Measurements from ENCODE around the gene ATP8B4.

ATP8B4 gene

GRCh38 chr15:50082066-50082465 is 37.0 kb downstream of the ATP8B4 start:
- Histone ChIP-seq H2AFZ (ENCODE audit: low read depth, low read length) (no peak overlapping the region), H3K9ac (ENCODE audit: low read depth, low read length) (no peak overlapping the region), H3K27ac (ENCODE audit: low read length) (no peak overlapping the region), H3K4me3 (ENCODE audit: low read depth in 1 of 2, low read length in 2 of 2) (no peak overlapping the region), H4K20me1 (ENCODE audit: insufficient read depth, low read length) (no peaks in the 10 kb centered on the region), H3K79me2 (ENCODE audit: insufficient read depth, low read length) (no peaks in the 10 kb centered on the region), H3K9me3 (ENCODE audit: insufficient read depth, low read length, severe bottlenecking) (no peaks in the 10 kb centered on the region), H3K4me2 (ENCODE audit: insufficient read depth, low read length) (no peak overlapping the region), H3K4me1 (ENCODE audit: insufficient read depth, low read length) (no peaks in the 10 kb centered on the region), H3K36me3 (ENCODE audit: insufficient read depth, low read length) (no peaks in the 10 kb centered on the region), H3K27me3 (ENCODE audit: insufficient read depth, low read length, poor library complexity) (no peaks in the 10 kb centered on the region)
- no peak for TF ChIP-seq EZH2 (IDR thresholded peaks at IDR 0.05; ENCODE audit: borderline replicate concordance, low read depth, low read length, severe bottlenecking)
- TF ChIP-seq, protein P1, sequence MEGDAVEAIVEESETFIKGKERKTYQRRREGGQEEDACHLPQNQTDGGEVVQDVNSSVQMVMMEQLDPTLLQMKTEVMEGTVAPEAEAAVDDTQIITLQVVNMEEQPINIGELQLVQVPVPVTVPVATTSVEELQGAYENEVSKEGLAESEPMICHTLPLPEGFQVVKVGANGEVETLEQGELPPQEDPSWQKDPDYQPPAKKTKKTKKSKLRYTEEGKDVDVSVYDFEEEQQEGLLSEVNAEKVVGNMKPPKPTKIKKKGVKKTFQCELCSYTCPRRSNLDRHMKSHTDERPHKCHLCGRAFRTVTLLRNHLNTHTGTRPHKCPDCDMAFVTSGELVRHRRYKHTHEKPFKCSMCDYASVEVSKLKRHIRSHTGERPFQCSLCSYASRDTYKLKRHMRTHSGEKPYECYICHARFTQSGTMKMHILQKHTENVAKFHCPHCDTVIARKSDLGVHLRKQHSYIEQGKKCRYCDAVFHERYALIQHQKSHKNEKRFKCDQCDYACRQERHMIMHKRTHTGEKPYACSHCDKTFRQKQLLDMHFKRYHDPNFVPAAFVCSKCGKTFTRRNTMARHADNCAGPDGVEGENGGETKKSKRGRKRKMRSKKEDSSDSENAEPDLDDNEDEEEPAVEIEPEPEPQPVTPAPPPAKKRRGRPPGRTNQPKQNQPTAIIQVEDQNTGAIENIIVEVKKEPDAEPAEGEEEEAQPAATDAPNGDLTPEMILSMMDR (IDR thresholded peaks at IDR 0.05; ENCODE audit: borderline replicate concordance, extremely low read depth, low read length, poor library complexity, severe bottlenecking), result no peak
- ATAC-seq (ENCODE audit: insufficient read depth, low read depth), result no peak
- DNase-seq, result no peak

DNA sequence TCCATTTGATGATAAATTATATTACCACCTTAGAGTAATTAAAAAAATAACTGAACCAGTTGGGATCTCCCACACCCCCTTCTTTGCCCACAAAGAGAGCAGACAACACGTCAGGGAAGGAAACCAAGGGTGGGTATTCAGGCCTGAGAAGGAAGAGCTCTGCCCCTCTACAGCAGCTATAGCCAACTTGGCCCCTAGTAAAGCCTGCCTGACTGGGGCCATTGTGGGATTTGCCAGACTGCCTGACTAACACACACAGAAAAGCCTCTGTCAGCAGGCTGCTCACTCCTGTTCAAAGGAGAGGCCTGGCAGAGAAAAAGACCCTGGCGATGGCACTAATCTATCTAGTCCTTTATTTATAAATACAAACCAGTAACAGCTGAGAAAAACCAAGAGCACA is 41.4 kb downstream of the ATP8B4 start:
- H3K4me2 ChIP-seq (ENCODE audit: insufficient read depth, low read length), result no peak overlapping the region
- no peaks in the 10 kb centered on the region for H3K36me3 ChIP-seq (ENCODE audit: insufficient read depth, low read length)

GRCh38 chr15:50077176-50077575 is 41.9 kb downstream of the ATP8B4 start:
- no peak for ATAC-seq (ENCODE audit: insufficient read depth, low read depth)
- no peak for DNase-seq
- Histone ChIP-seq H2AFZ (ENCODE audit: low read depth, low read length) (no peak overlapping the region), H3K4me2 (ENCODE audit: insufficient read depth, low read length) (no peak overlapping the region), H3K9ac (ENCODE audit: low read depth, low read length) (no peak overlapping the region), H3K9me3 (ENCODE audit: insufficient read depth, low read length, severe bottlenecking) (no peaks in the 10 kb centered on the region), H3K27me3 (ENCODE audit: insufficient read depth, low read length, poor library complexity) (no peaks in the 10 kb centered on the region), H3K4me3 (ENCODE audit: low read depth in 1 of 2, low read length in 2 of 2) (no peak overlapping the region), H3K36me3 (ENCODE audit: insufficient read depth, low read length) (no peaks in the 10 kb centered on the region), H4K20me1 (ENCODE audit: insufficient read depth, low read length) (no peaks in the 10 kb centered on the region), H3K79me2 (ENCODE audit: insufficient read depth, low read length) (no peaks in the 10 kb centered on the region), H3K4me1 (ENCODE audit: insufficient read depth, low read length) (no peaks in the 10 kb centered on the region), H3K27ac (ENCODE audit: low read length) (no peak overlapping the region)
- TF ChIP-seq, protein P1 (IDR thresholded peaks at IDR 0.05; ENCODE audit: borderline replicate concordance, extremely low read depth, low read length, poor library complexity, severe bottlenecking), result no peak
- TF ChIP-seq EZH2 (IDR thresholded peaks at IDR 0.05; ENCODE audit: borderline replicate concordance, low read depth, low read length, severe bottlenecking), result no peak

More for the DNA sequence above, 41.4 kb downstream of the ATP8B4 start:
- DNase-seq, result no peak
- Histone ChIP-seq H2AFZ (ENCODE audit: low read depth, low read length) (no peak overlapping the region), H3K4me1 (ENCODE audit: insufficient read depth, low read length) (no peaks in the 10 kb centered on the region), H3K9me3 (ENCODE audit: insufficient read depth, low read length, severe bottlenecking) (no peaks in the 10 kb centered on the region), H3K79me2 (ENCODE audit: insufficient read depth, low read length) (no peaks in the 10 kb centered on the region), H3K27ac (ENCODE audit: low read length) (no peak overlapping the region), H3K9ac (ENCODE audit: low read depth, low read length) (no peak overlapping the region), H3K27me3 (ENCODE audit: insufficient read depth, low read length, poor library complexity) (no peaks in the 10 kb centered on the region), H3K4me3 (ENCODE audit: low read depth in 1 of 2, low read length in 2 of 2) (no peak overlapping the region), H4K20me1 (ENCODE audit: insufficient read depth, low read length) (no peaks in the 10 kb centered on the region)
- TF ChIP-seq, protein P1 (IDR thresholded peaks at IDR 0.05; ENCODE audit: borderline replicate concordance, extremely low read depth, low read length, poor library complexity, severe bottlenecking), result no peak
- no peak for TF ChIP-seq EZH2 (IDR thresholded peaks at IDR 0.05; ENCODE audit: borderline replicate concordance, low read depth, low read length, severe bottlenecking)
- no peak for ATAC-seq (ENCODE audit: insufficient read depth, low read depth)

DNA sequence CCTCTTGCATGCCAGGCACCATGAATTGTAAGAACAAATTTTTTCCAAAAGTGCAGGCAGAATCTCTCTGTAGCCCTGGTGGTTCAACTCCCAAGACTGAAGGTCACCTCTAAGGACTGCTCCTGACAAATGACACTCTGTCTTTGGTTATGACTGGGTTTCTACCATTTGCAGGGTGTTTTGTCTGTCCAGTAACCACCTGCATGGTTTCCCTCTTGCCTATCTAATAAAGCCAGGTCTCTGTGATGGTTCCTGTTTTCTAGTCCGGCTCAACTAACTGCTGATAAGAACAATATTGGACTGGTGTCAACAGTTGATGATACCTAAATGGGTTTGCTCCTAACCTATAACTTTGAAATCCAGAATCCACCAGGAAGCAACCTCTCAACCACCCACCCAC is 43.7 kb downstream of the ATP8B4 start:
- DNase-seq, result no peak
- no peak overlapping the region for H3K4me2 ChIP-seq (ENCODE audit: insufficient read depth, low read length)
- H4K20me1 ChIP-seq (ENCODE audit: insufficient read depth, low read length), result no peaks in the 10 kb centered on the region
- no peak for TF ChIP-seq EZH2 (IDR thresholded peaks at IDR 0.05; ENCODE audit: borderline replicate concordance, low read depth, low read length, severe bottlenecking)
- TF ChIP-seq, protein P1 (IDR thresholded peaks at IDR 0.05; ENCODE audit: borderline replicate concordance, extremely low read depth, low read length, poor library complexity, severe bottlenecking), result no peak
- no peaks in the 10 kb centered on the region for H3K36me3 ChIP-seq (ENCODE audit: insufficient read depth, low read length)
- no peak overlapping the region for H3K4me3 ChIP-seq (ENCODE audit: low read depth in 1 of 2, low read length in 2 of 2)
- no peak overlapping the region for H3K9ac ChIP-seq (ENCODE audit: low read depth, low read length)
- no peak for ATAC-seq (ENCODE audit: insufficient read depth, low read depth)
- H3K79me2 ChIP-seq (ENCODE audit: insufficient read depth, low read length), result no peaks in the 10 kb centered on the region
- no peaks in the 10 kb centered on the region for H3K9me3 ChIP-seq (ENCODE audit: insufficient read depth, low read length, severe bottlenecking)
- H3K27me3 ChIP-seq (ENCODE audit: insufficient read depth, low read length, poor library complexity), result no peaks in the 10 kb centered on the region
- H3K27ac ChIP-seq (ENCODE audit: low read length), result no peak overlapping the region
- no peak overlapping the region for H2AFZ ChIP-seq (ENCODE audit: low read depth, low read length)
- no peaks in the 10 kb centered on the region for H3K4me1 ChIP-seq (ENCODE audit: insufficient read depth, low read length)

Data from DND-41 (cell line).